ENCODE measurements around the gene TENM4.

GRCh38 chr11:79098146-79098545 lies 342.7 kb downstream of the TENM4 start:
- TF ChIP-seq EP300 (IDR thresholded peaks at IDR 0.05; ENCODE audit: borderline replicate concordance) (no peak), MAX (IDR thresholded peaks at IDR 0.05) (no peak), CEBPB (IDR thresholded peaks at IDR 0.05) (no peak), CREB1 (IDR thresholded peaks at IDR 0.05; ENCODE audit: low read depth) (no peak), RAD21 (IDR thresholded peaks at IDR 0.05; ENCODE audit: low read depth) (no peak), NFIC (IDR thresholded peaks at IDR 0.05) (no peak), TAF1 (IDR thresholded peaks at IDR 0.05; ENCODE audit: low read depth) (no peak), ZBTB7A (IDR thresholded peaks at IDR 0.05; ENCODE audit: low read depth) (no peak), YY1 (IDR thresholded peaks at IDR 0.05; ENCODE audit: low read depth) (no peak), FOXM1 (IDR thresholded peaks at IDR 0.05; ENCODE audit: borderline replicate concordance, low read depth) (no peak), EGR1 (IDR thresholded peaks at IDR 0.05) (no peak), TEAD4 (IDR thresholded peaks at IDR 0.05) (no peak)
- TF ChIP-seq, protein P1, sequence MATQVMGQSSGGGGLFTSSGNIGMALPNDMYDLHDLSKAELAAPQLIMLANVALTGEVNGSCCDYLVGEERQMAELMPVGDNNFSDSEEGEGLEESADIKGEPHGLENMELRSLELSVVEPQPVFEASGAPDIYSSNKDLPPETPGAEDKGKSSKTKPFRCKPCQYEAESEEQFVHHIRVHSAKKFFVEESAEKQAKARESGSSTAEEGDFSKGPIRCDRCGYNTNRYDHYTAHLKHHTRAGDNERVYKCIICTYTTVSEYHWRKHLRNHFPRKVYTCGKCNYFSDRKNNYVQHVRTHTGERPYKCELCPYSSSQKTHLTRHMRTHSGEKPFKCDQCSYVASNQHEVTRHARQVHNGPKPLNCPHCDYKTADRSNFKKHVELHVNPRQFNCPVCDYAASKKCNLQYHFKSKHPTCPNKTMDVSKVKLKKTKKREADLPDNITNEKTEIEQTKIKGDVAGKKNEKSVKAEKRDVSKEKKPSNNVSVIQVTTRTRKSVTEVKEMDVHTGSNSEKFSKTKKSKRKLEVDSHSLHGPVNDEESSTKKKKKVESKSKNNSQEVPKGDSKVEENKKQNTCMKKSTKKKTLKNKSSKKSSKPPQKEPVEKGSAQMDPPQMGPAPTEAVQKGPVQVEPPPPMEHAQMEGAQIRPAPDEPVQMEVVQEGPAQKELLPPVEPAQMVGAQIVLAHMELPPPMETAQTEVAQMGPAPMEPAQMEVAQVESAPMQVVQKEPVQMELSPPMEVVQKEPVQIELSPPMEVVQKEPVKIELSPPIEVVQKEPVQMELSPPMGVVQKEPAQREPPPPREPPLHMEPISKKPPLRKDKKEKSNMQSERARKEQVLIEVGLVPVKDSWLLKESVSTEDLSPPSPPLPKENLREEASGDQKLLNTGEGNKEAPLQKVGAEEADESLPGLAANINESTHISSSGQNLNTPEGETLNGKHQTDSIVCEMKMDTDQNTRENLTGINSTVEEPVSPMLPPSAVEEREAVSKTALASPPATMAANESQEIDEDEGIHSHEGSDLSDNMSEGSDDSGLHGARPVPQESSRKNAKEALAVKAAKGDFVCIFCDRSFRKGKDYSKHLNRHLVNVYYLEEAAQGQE (IDR thresholded peaks at IDR 0.05; ENCODE audit: low read depth), result no peak
- TF ChIP-seq, protein P2, sequence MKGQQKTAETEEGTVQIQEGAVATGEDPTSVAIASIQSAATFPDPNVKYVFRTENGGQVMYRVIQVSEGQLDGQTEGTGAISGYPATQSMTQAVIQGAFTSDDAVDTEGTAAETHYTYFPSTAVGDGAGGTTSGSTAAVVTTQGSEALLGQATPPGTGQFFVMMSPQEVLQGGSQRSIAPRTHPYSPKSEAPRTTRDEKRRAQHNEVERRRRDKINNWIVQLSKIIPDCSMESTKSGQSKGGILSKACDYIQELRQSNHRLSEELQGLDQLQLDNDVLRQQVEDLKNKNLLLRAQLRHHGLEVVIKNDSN (IDR thresholded peaks at IDR 0.05), result no peak

Data from Ishikawa (cell line).